ENCODE results near the gene OR6C70.
A peak's percentile ranks its signal among the peaks of the same experiment; 100 is the strongest.

OR6C70 gene
- long read RNA-seq: 0 reads

- no peak for TF ChIP-seq POLR2AphosphoS5 (IDR thresholded peaks at IDR 0.05; ENCODE audit: low read depth)
- no peak within 1 kb of the TSS for H3K27ac ChIP-seq (replicated peaks)
- H3K4me3 ChIP-seq (replicated peaks; ENCODE audit: insufficient read depth, low read length): no peak within 1 kb of the TSS
- no peak for DNase-seq (ENCODE audit: low read depth in 1 of 2, low spot score in 1 of 2)
- H3K27me3 ChIP-seq (ENCODE audit: insufficient read depth, poor library complexity, severe bottlenecking): no peaks in the 10 kb centered on the region
Observed at GRCh38 chr12:55470088-55470829, at the start of gene OR6C70. TSS of gene OR6C70 (minus strand) at chr12:55470138. CDS start at chr12:55470138, 0 bp downstream.

GRCh38 chr12:55516391-55516790, 46.5 kb upstream of the OR6C70 start:
- peak in 1 of 2 experiments; percentile 53 for DNase-seq (ENCODE audit: low read depth in 1 of 2, low spot score in 1 of 2)
- TF ChIP-seq SPI1 (IDR thresholded peaks at IDR 0.05; ENCODE audit: borderline replicate concordance, low read depth) (no peak), POLR2AphosphoS5 (IDR thresholded peaks at IDR 0.05; ENCODE audit: low read depth) (peak; percentile 59), GABPA (IDR thresholded peaks at IDR 0.05; ENCODE audit: low read depth) (no peak), CTCF (IDR thresholded peaks at IDR 0.05; ENCODE audit: insufficient read depth, low read length) (no peak), REST (IDR thresholded peaks at IDR 0.05; ENCODE audit: insufficient replicate concordance, low read depth) (no peak)
- Histone ChIP-seq H3K27ac (replicated peaks) (no peak overlapping the region), H3K27me3 (ENCODE audit: insufficient read depth, poor library complexity, severe bottlenecking) (no peaks in the 10 kb centered on the region), H3K4me3 (replicated peaks; ENCODE audit: insufficient read depth, low read length) (no peak overlapping the region)

GRCh38 chr12:55515696-55516095, 45.8 kb upstream of the OR6C70 start:
- TF ChIP-seq REST (IDR thresholded peaks at IDR 0.05; ENCODE audit: insufficient replicate concordance, low read depth) (no peak), CTCF (IDR thresholded peaks at IDR 0.05; ENCODE audit: insufficient read depth, low read length) (peak; percentile 5), GABPA (IDR thresholded peaks at IDR 0.05; ENCODE audit: low read depth) (no peak)
- no peak overlapping the region for H3K27ac ChIP-seq (replicated peaks)
- DNase-seq (ENCODE audit: low read depth in 1 of 2, low spot score in 1 of 2): no peak
- no peaks in the 10 kb centered on the region for H3K27me3 ChIP-seq (ENCODE audit: insufficient read depth, poor library complexity, severe bottlenecking)
- no peak overlapping the region for H3K4me3 ChIP-seq (replicated peaks; ENCODE audit: insufficient read depth, low read length)

DNA sequence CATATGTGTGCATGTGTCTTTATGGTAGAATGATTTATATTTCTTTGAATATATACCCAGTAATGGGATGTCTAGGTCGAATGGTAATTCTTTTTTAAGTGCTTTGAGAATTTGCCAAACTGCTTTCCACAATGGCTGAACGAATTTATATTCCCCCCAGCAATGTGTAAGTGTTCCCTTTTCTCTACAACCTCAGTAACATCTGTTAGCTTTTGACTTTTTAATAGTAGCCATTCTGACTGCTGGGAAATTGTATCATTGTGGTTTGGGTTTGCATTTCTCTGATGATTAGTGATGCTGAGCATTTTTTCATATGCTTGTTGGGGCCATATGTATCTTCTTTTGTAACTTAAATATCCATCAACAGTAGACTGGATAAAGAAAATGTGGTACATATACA, 31.7 kb upstream of the OR6C70 start:
- TF ChIP-seq POLR2AphosphoS5 (IDR thresholded peaks at IDR 0.05; ENCODE audit: low read depth): no peak
- no peak for TF ChIP-seq SPI1 (IDR thresholded peaks at IDR 0.05; ENCODE audit: borderline replicate concordance, low read depth)
- no peak for TF ChIP-seq CTCF (IDR thresholded peaks at IDR 0.05; ENCODE audit: insufficient read depth, low read length)
- TF ChIP-seq GABPA (IDR thresholded peaks at IDR 0.05; ENCODE audit: low read depth): no peak
- TF ChIP-seq REST (IDR thresholded peaks at IDR 0.05; ENCODE audit: insufficient replicate concordance, low read depth): no peak
- Histone ChIP-seq H3K4me3 (replicated peaks; ENCODE audit: insufficient read depth, low read length) (no peak overlapping the region), H3K27ac (replicated peaks) (no peak overlapping the region), H3K27me3 (ENCODE audit: insufficient read depth, poor library complexity, severe bottlenecking) (peaks cover 5% of the 10 kb centered on the region)
- no peak for DNase-seq (ENCODE audit: low read depth in 1 of 2, low spot score in 1 of 2)

Measured in HL-60 (cell line).